K562 (cell line): ENCODE results near the gene SRPK2.

Experiments
- ATF2 ChIP-seq: sonication (generic); formaldehyde crosslinking; IDR thresholded peaks from 2 replicates; pipeline ENCODE4 v1.8.1; 2022; ENCODE audit warnings: missing genetic modification reagents
- BRCA1 ChIP-seq, 2 experiments: fragments of 450-650 bp in 1 of 2; sonication (generic) in 1 of 2; formaldehyde crosslinking in 1 of 2; IDR thresholded peaks; 2 replicates each; pipeline versions ENCODE4 v1.5.0 to v1.6.1; 2017 to 2020; ENCODE audit warnings: mild to moderate bottlenecking in 1 of 2, missing genetic modification reagents in 1 of 2
- CHCHD3 ChIP-seq: fragments of 250-450 bp; sonication (Bioruptor Pico); IDR thresholded peaks from 2 replicates; pipeline ENCODE4 v2.1.2; 2022; ENCODE audit warnings: mild to moderate bottlenecking
- CTCF ChIP-seq, 3 experiments: IDR thresholded peaks in 2 of 3; conservative IDR thresholded peaks in 1 of 3; 2 replicates each; pipeline ENCODE4 v1.5.1; 2011 to 2012; ENCODE audit warnings: low read length in 3 of 3, mild to moderate bottlenecking in 3 of 3, control low read depth in 2 of 3, improper control_type of control experiment in 1 of 3, inconsistent platforms in 1 of 3, low read depth in 1 of 3, mixed read lengths in 1 of 3, moderate library complexity in 1 of 3; ENCODE audit not compliant: insufficient read depth in 2 of 3
- EZH2 ChIP-seq: IDR thresholded peaks from 2 replicates; pipeline ENCODE4 v1.6.1; 2012; ENCODE audit warnings: low read depth, mild to moderate bottlenecking, inconsistent platforms, low read length, borderline replicate concordance
- HINFP ChIP-seq: fragments of 450-650 bp; conservative IDR thresholded peaks from 2 replicates; pipeline ENCODE4 v1.6.1; 2016; ENCODE audit warnings: missing genetic modification characterization, low read depth, mild to moderate bottlenecking, control low read depth, missing compliant biosample characterization
- JUNB ChIP-seq: fragments of 450-650 bp; formaldehyde crosslinking; conservative IDR thresholded peaks from 2 replicates; pipeline ENCODE4 v1.4.0; 2020; ENCODE audit warnings: mild to moderate bottlenecking
- MLX ChIP-seq, 2 experiments: fragments of 450-650 bp in 1 of 2; sonication (generic) in 1 of 2; formaldehyde crosslinking; conservative IDR thresholded peaks; 2 replicates each; pipeline versions ENCODE4 v1.4.0 to v1.8.1; 2020 to 2022; ENCODE audit warnings: mild to moderate bottlenecking in 1 of 2, missing genetic modification reagents in 1 of 2
- PCBP1 ChIP-seq: fragments of 200-400 bp; formaldehyde crosslinking; IDR thresholded peaks from 2 replicates; pipeline ENCODE4 v1.6.1; 2018; ENCODE audit warnings: mild to moderate bottlenecking, low read depth, low read length; ENCODE audit not compliant: poor library complexity, severe bottlenecking
- POLR2AphosphoS5 ChIP-seq: IDR thresholded peaks from 2 replicates; pipeline ENCODE4 v1.6.1; 2011; ENCODE audit warnings: mild to moderate bottlenecking, low read depth, low read length, moderate library complexity; ENCODE audit not compliant: control insufficient read depth, insufficient read depth
- YY1 ChIP-seq, 3 experiments: IDR thresholded peaks; 2 replicates each; pipeline ENCODE4 v1.6.1; 2011; ENCODE audit warnings: low read length in 2 of 3, mild to moderate bottlenecking in 2 of 3, moderate library complexity in 2 of 3, borderline replicate concordance in 1 of 3, control low read depth in 1 of 3, low read depth in 1 of 3; ENCODE audit not compliant: insufficient read depth in 3 of 3, insufficient replicate concordance in 2 of 3, control insufficient read depth in 1 of 3, insufficient read length in 1 of 3; ENCODE audit errors: extremely low read depth in 1 of 3
- ZNF239 ChIP-seq: fragments of 250-450 bp; sonication (Bioruptor Pico); IDR thresholded peaks from 2 replicates; pipeline ENCODE4 v1.4.0; 2020; ENCODE audit warnings: mild to moderate bottlenecking
- TF ChIP-seq, protein P1 (sequence below), 2 experiments: IDR thresholded peaks; 2 replicates each; pipeline ENCODE4 v1.6.1; 2012; ENCODE audit warnings: improper control_type of control experiment in 2 of 2, low read depth in 2 of 2, low read length in 2 of 2, borderline replicate concordance in 1 of 2

GRCh38 chr7:105229641-105230040 is 159.1 kb downstream of the SRPK2 start:
- TF ChIP-seq, protein P1, sequence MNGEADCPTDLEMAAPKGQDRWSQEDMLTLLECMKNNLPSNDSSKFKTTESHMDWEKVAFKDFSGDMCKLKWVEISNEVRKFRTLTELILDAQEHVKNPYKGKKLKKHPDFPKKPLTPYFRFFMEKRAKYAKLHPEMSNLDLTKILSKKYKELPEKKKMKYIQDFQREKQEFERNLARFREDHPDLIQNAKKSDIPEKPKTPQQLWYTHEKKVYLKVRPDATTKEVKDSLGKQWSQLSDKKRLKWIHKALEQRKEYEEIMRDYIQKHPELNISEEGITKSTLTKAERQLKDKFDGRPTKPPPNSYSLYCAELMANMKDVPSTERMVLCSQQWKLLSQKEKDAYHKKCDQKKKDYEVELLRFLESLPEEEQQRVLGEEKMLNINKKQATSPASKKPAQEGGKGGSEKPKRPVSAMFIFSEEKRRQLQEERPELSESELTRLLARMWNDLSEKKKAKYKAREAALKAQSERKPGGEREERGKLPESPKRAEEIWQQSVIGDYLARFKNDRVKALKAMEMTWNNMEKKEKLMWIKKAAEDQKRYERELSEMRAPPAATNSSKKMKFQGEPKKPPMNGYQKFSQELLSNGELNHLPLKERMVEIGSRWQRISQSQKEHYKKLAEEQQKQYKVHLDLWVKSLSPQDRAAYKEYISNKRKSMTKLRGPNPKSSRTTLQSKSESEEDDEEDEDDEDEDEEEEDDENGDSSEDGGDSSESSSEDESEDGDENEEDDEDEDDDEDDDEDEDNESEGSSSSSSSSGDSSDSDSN (IDR thresholded peaks at IDR 0.05; ENCODE audit: borderline replicate concordance in 1 of 2, low read depth in 2 of 2, low read length in 2 of 2), result no peak
- TF ChIP-seq MLX (CRISPR knock-in tag; conservative IDR thresholded peaks at IDR 0.05) (no peak), ZNF239 (CRISPR knock-in tag) (no peak), JUNB (CRISPR knock-in tag) (no peak), BRCA1 (IDR thresholded peaks at IDR 0.05) (no peak), BRCA1 (CRISPR knock-in tag; IDR thresholded peaks at IDR 0.05) (no peak), CHCHD3 (CRISPR knock-in tag) (no peak), CTCF (IDR thresholded peaks at IDR 0.05 in 2 of 3, conservative IDR thresholded peaks at IDR 0.05 in 1 of 3; ENCODE audit: insufficient read depth in 2 of 3, low read depth in 1 of 3, low read length in 3 of 3) (no peak), POLR2AphosphoS5 (no peak), EZH2 (no peak), PCBP1 (no peak), ATF2 (no peak), HINFP (tag) (no peak), YY1 (IDR thresholded peaks at IDR 0.05; ENCODE audit: borderline replicate concordance in 1 of 3, control insufficient read depth in 1 of 3, extremely low read depth in 1 of 3, insufficient read depth in 3 of 3, insufficient read length in 1 of 3, insufficient replicate concordance in 2 of 3, low read depth in 1 of 3, low read length in 2 of 3) (no peak)
